BE2C (cell line): Measurements from ENCODE around the gene PELI3.
A peak's percentile ranks its signal among the peaks of the same experiment; 100 is the strongest.

ENCODE experiments used
- DNase-seq: peaks from one replicate; pipeline ENCODE4 v3.0.0-alpha.2; 2020
- H3K27me3 ChIP-seq: fragments of 250-450 bp; sonication (Bioruptor Pico); 2 replicates; pipeline ENCODE4 v1.5.1; 2020; ENCODE audit warnings: mild to moderate bottlenecking
- H3K36me3 ChIP-seq: fragments of 250-450 bp; sonication (Bioruptor Pico); 2 replicates; pipeline ENCODE4 v1.5.1; 2020; ENCODE audit warnings: mild to moderate bottlenecking
- H3K4me1 ChIP-seq: fragments of 250-450 bp; sonication (Bioruptor Pico); 2 replicates; pipeline ENCODE4 v1.5.1; 2020
- H3K4me3 ChIP-seq: 2 replicates; pipeline ENCODE4 v1.5.1; 2011; ENCODE audit warnings: low read depth, low read length
- H3K9me3 ChIP-seq: fragments of 250-450 bp; sonication (Bioruptor Pico); 2 replicates; pipeline ENCODE4 v1.5.1; 2020
- TF ChIP-seq, protein P1 (sequence below): IDR thresholded peaks from 2 replicates; pipeline ENCODE4 v1.5.1; 2012; ENCODE audit warnings: mild to moderate bottlenecking, low read depth, low read length

PELI3 gene

DNA sequence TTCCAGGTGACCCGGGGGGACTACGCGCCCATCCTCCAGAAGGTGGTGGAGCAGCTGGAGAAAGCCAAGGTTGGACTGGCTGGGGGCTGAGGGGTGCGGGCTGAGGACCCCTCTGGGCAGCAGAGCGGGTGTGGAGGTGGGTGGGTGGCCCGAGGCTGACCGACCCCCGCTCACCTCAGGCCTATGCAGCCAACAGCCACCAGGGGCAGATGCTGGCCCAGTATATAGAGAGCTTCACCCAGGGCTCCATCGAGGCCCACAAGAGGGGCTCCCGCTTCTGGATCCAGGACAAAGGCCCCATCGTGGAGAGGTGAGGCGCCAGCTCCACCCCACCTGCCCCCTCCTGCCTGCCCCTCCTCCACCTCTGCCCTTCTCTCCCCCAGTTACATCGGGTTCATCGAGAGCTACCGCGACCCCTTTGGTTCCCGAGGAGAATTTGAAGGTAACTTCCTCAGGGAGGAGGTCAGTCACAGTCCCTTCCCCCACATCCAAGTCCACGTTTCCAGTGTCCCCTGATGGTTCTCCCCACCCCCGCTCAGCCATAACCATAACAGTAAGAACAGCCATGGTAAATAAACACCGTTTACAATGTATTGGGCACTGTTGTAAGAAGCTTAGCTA lies 24.7 kb downstream of the PELI3 start:
- DNase-seq, result no peak
- Histone ChIP-seq H3K4me1 (no peaks in the 10 kb centered on the region), H3K36me3 (no peaks in the 10 kb centered on the region; the same call in 1 of the 2 replicates), H3K9me3 (no peaks in the 10 kb centered on the region), H3K4me3 (no peak overlapping the region), H3K27me3 (no peaks in the 10 kb centered on the region)
- TF ChIP-seq, protein P1, sequence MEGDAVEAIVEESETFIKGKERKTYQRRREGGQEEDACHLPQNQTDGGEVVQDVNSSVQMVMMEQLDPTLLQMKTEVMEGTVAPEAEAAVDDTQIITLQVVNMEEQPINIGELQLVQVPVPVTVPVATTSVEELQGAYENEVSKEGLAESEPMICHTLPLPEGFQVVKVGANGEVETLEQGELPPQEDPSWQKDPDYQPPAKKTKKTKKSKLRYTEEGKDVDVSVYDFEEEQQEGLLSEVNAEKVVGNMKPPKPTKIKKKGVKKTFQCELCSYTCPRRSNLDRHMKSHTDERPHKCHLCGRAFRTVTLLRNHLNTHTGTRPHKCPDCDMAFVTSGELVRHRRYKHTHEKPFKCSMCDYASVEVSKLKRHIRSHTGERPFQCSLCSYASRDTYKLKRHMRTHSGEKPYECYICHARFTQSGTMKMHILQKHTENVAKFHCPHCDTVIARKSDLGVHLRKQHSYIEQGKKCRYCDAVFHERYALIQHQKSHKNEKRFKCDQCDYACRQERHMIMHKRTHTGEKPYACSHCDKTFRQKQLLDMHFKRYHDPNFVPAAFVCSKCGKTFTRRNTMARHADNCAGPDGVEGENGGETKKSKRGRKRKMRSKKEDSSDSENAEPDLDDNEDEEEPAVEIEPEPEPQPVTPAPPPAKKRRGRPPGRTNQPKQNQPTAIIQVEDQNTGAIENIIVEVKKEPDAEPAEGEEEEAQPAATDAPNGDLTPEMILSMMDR, result peak; percentile 49

DNA sequence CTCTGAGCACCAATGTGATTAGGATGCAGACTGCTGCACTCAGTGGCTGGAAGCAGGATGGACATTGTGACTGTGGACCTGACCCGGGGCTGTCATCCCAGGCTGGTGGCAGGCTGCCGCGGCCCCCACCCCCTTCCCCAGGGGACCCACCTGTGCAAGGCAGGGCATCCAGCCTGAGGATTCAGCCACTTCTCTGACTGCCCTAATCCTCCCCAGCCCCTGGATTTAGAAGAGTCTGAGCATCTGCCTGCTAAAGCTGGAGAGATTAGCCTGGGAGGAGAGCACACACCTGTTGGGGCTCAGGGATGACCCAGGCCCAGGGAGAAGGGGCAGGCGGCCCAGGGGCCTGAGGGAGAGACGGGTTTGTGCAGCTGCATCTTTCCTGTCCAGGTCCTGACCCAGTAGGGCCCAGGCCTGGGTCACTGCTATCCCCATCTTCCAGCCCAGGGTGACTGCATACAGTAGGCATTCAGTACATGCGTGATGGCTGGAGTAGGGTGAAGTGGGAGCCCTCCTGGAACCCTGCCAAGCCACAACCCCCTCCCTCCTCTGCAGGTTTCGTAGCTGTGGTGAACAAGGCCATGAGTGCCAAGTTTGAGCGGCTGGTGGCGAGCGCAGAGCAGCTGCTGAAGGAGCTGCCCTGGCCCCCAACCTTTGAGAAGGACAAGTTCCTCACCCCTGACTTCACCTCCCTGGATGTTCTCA lies 25.6 kb downstream of the PELI3 start:
- no peak for DNase-seq
- no peaks in the 10 kb centered on the region for H3K27me3 ChIP-seq
- H3K4me3 ChIP-seq, result no peak overlapping the region
- TF ChIP-seq, protein P1, result no peak
- H3K36me3 ChIP-seq, result peaks cover 2% of the 10 kb centered on the region
- H3K9me3 ChIP-seq, result no peaks in the 10 kb centered on the region
- H3K4me1 ChIP-seq, result no peaks in the 10 kb centered on the region

DNA sequence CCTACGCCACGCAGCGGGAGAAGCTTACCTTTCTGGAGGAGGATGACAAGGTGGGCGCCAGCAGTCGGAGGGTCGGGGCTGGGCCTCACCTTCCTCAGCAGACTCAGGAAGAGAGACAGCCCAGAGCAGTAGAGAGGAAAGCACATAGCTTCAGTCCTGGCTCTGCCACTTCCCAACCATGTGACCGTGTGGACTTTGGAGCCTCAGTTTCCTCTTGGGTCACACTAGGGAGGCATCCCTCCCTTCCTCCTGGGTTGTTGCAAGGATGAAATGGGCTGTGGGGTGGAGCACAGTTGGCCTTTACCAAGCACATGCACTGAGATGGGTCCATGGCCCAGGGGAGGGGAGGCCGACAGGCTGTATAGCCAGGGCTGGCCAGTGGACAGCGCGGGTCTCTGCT lies 26.4 kb downstream of the PELI3 start:
- no peaks in the 10 kb centered on the region for H3K27me3 ChIP-seq
- TF ChIP-seq, protein P1, result no peak
- peaks cover 4% of the 10 kb centered on the region for H3K36me3 ChIP-seq
- H3K4me1 ChIP-seq, result no peaks in the 10 kb centered on the region
- no peak overlapping the region for H3K4me3 ChIP-seq
- no peak for DNase-seq
- H3K9me3 ChIP-seq, result no peaks in the 10 kb centered on the region

DNA sequence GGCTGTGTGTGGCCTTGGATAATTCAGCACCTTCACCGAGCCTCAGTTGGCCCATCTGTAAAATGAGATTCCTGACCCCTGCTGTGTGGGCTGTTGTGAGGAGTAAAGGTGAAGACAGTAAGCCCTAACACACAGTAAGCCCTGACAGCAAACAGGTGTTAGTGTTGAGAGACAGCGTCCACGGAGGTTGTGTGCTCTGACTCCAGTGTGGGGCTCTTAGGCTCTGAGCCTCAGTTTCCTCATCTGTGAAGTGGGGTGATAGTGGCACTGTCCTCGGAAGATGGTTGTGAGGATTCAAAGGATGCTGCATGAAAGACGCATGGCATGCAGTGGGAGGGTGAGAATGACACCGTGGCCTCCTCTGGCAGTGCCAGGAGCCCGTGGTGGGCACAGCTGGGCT lies 27.8 kb downstream of the PELI3 start:
- H3K36me3 ChIP-seq, result peaks cover 7% of the 10 kb centered on the region; the same call in 1 of the 2 replicates
- no peak for DNase-seq
- H3K4me1 ChIP-seq, result no peaks in the 10 kb centered on the region
- TF ChIP-seq, protein P1, result no peak
- H3K27me3 ChIP-seq, result no peaks in the 10 kb centered on the region
- no peak overlapping the region for H3K4me3 ChIP-seq
- H3K9me3 ChIP-seq, result no peaks in the 10 kb centered on the region

DNA sequence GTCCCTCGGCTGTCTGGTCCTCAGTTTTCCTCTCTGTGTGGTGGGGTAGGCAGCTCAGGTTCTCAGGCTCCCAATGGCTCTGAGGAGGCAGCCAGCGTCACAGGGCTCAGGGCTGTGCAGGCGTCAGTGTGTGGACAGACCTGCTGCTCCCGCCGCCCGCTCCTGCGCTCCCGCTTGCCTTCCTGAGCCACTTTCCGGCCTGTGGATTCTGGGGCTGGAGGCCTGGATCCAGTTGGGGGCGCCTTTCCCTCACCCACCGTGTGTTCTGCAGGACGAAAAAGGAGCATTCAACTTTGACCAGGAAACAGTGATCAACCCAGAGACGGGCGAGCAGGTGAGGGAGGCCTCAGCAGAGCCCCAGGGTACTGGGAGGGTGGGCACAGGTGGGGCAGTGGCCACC lies 28.2 kb downstream of the PELI3 start:
- Histone ChIP-seq H3K4me3 (no peak overlapping the region), H3K27me3 (no peaks in the 10 kb centered on the region), H3K36me3 (peaks cover 7% of the 10 kb centered on the region; the same call in 1 of the 2 replicates), H3K9me3 (no peaks in the 10 kb centered on the region), H3K4me1 (no peaks in the 10 kb centered on the region)
- TF ChIP-seq, protein P1, result no peak
- no peak for DNase-seq

DNA sequence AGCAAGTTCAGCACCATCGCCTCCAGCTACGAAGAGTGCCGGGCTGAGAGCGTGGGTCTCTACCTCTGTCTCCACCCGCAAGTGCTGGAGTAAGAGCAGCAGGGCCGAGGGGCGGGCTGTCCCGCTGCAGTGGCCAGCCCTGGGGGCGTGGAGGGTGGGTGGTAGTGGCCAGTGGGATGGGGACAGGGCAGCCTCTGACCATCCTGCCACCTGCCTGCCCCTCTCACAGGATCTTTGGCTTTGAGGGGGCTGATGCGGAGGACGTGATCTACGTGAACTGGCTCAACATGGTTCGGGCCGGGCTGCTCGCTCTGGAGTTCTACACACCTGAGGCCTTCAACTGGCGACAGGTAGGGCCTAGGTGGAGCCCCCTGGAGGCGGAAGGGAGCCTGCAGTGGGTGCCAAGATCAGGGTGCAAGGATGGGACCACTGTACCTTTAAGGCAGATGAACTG lies 28.7 kb downstream of the PELI3 start:
- H3K27me3 ChIP-seq, result no peaks in the 10 kb centered on the region
- no peaks in the 10 kb centered on the region for H3K4me1 ChIP-seq
- H3K36me3 ChIP-seq, result peaks cover 7% of the 10 kb centered on the region; the same call in 1 of the 2 replicates
- no peak overlapping the region for H3K4me3 ChIP-seq
- TF ChIP-seq, protein P1, result no peak
- DNase-seq, result no peak
- no peaks in the 10 kb centered on the region for H3K9me3 ChIP-seq
